Epithelial cell of prostate (primary cell): ENCODE data around the gene PARD3B.

ENCODE experiments used
- DNase-seq: peaks from one replicate; pipeline ENCODE4 v3.0.0-alpha.2; 2011; ENCODE audit warnings: low read depth, low spot score
- H3K27ac ChIP-seq: fragments of 450-650 bp; 2 replicates; pipeline ENCODE4 v1.5.1; 2017; ENCODE audit warnings: mild to moderate bottlenecking

The PARD3B gene

GRCh38 chr2:204687776-204688175 is 142.5 kb downstream of the PARD3B start:
- no peak for DNase-seq
- H3K27ac ChIP-seq, result no peak overlapping the region

GRCh38 chr2:204691911-204692510 is 146.7 kb downstream of the PARD3B start:
- DNase-seq, result peak; percentile 44
- H3K27ac ChIP-seq, result no peak overlapping the region

- no peak for DNase-seq
- no peak overlapping the region for H3K27ac ChIP-seq
Measured at GRCh38 chr2:204692790-204693189, 147.5 kb downstream of the PARD3B start.

GRCh38 chr2:204693262-204693661 is 148.0 kb downstream of the PARD3B start:
- DNase-seq, result no peak
- no peak overlapping the region for H3K27ac ChIP-seq

- DNase-seq, result no peak
- H3K27ac ChIP-seq, result no peak overlapping the region
Measured at GRCh38 chr2:204695506-204695905, 150.2 kb downstream of the PARD3B start.

- no peak overlapping the region for H3K27ac ChIP-seq
- DNase-seq, result no peak
Measured at GRCh38 chr2:204696124-204696523, 150.8 kb downstream of the PARD3B start.

GRCh38 chr2:204705243-204705932 is 160.1 kb downstream of the PARD3B start:
- H3K27ac ChIP-seq, result no peak overlapping the region
- DNase-seq, result no peak

GRCh38 chr2:204706939-204707338 is 161.7 kb downstream of the PARD3B start:
- DNase-seq, result no peak

GRCh38 chr2:204713211-204713610 is 167.9 kb downstream of the PARD3B start:
- H3K27ac ChIP-seq, result no peak overlapping the region
- DNase-seq, result no peak

More at GRCh38 chr2:204706939-204707338, 161.7 kb downstream of the PARD3B start:
- no peak overlapping the region for H3K27ac ChIP-seq

GRCh38 chr2:204715361-204715760 is 170.1 kb downstream of the PARD3B start:
- H3K27ac ChIP-seq, result no peak overlapping the region
- DNase-seq, result no peak

- DNase-seq, result no peak
- no peak overlapping the region for H3K27ac ChIP-seq
Measured at GRCh38 chr2:204717591-204717990, 172.3 kb downstream of the PARD3B start.

- DNase-seq, result no peak
- no peak overlapping the region for H3K27ac ChIP-seq
Measured at GRCh38 chr2:204718607-204719006, 173.3 kb downstream of the PARD3B start.

GRCh38 chr2:204720874-204721273 is 175.6 kb downstream of the PARD3B start:
- no peak overlapping the region for H3K27ac ChIP-seq
- DNase-seq, result no peak

- DNase-seq, result no peak
- no peak overlapping the region for H3K27ac ChIP-seq
Measured at GRCh38 chr2:204722207-204722606, 176.9 kb downstream of the PARD3B start.

- no peak for DNase-seq
- H3K27ac ChIP-seq, result no peak overlapping the region
Measured at GRCh38 chr2:204722691-204723090, 177.4 kb downstream of the PARD3B start.

GRCh38 chr2:204725693-204726360 is 180.6 kb downstream of the PARD3B start:
- no peak overlapping the region for H3K27ac ChIP-seq
- DNase-seq, result no peak

GRCh38 chr2:204726831-204727230 is 181.6 kb downstream of the PARD3B start:
- no peak overlapping the region for H3K27ac ChIP-seq
- DNase-seq, result no peak

GRCh38 chr2:204727368-204727767 is 182.1 kb downstream of the PARD3B start:
- no peak overlapping the region for H3K27ac ChIP-seq
- DNase-seq, result no peak

- DNase-seq, result no peak
- no peak overlapping the region for H3K27ac ChIP-seq
Measured at GRCh38 chr2:204730603-204731002, 185.3 kb downstream of the PARD3B start.

- DNase-seq, result no peak
Measured at GRCh38 chr2:204732019-204732418, 186.7 kb downstream of the PARD3B start.

GRCh38 chr2:204737296-204737695 is 192.0 kb downstream of the PARD3B start:
- no peak for DNase-seq
- no peak overlapping the region for H3K27ac ChIP-seq

More at GRCh38 chr2:204732019-204732418, 186.7 kb downstream of the PARD3B start:
- no peak overlapping the region for H3K27ac ChIP-seq
